GM19397 (cell line): ENCODE results near the gene TSC22D4.
"Not testable (repeated sequence)": the region's sequence is repeated elsewhere in the genome, so short reads cannot be mapped to it uniquely, and the experiment has no call there.

Experiments
- ATAC-seq: cut with Tn5 transposase; IDR thresholded peaks from one replicate; pipeline ENCODE4 v1.9.1; 2021; ENCODE audit warnings: mild to moderate bottlenecking, moderate library complexity; ENCODE audit not compliant: unreplicated experiment

Gene TSC22D4

GRCh38 chr7:100478958-100479660 lies at the start of gene TSC22D4:
Gene TSC22D4, minus strand, starts transcription at chr7:100479214. Its CDS starts 1,176 bp downstream, at chr7:100478038.
- peak; percentile 60 for ATAC-seq

- not testable (repeated sequence) for ATAC-seq
Observed at GRCh38 chr7:100528108-100528866, 49.3 kb upstream of the TSC22D4 start.

- not testable (repeated sequence) for ATAC-seq
Observed at GRCh38 chr7:100523192-100523591, 44.2 kb upstream of the TSC22D4 start.

GRCh38 chr7:100521909-100522593 lies 43.0 kb upstream of the TSC22D4 start:
- ATAC-seq: not testable (repeated sequence)

- no peak for ATAC-seq
Observed at GRCh38 chr7:100521076-100521475, 42.1 kb upstream of the TSC22D4 start.

- ATAC-seq: no peak
Observed at GRCh38 chr7:100520138-100520537, 41.1 kb upstream of the TSC22D4 start.

GRCh38 chr7:100519580-100519979 lies 40.6 kb upstream of the TSC22D4 start:
- ATAC-seq: no peak

GRCh38 chr7:100517305-100517704 lies 38.3 kb upstream of the TSC22D4 start:
- no peak for ATAC-seq

GRCh38 chr7:100516135-100516812 lies 37.3 kb upstream of the TSC22D4 start:
- no peak for ATAC-seq

- no peak for ATAC-seq
Observed at GRCh38 chr7:100515072-100515532, 36.1 kb upstream of the TSC22D4 start.

GRCh38 chr7:100513212-100513810 lies 34.3 kb upstream of the TSC22D4 start:
- no peak for ATAC-seq

- ATAC-seq: no peak
Observed at GRCh38 chr7:100510437-100511239, 31.6 kb upstream of the TSC22D4 start.

GRCh38 chr7:100509231-100509630 lies 30.2 kb upstream of the TSC22D4 start:
- no peak for ATAC-seq

- no peak for ATAC-seq
Observed at GRCh38 chr7:100506356-100506923, 27.4 kb upstream of the TSC22D4 start.

- ATAC-seq: no peak
Observed at GRCh38 chr7:100504887-100505611, 26.0 kb upstream of the TSC22D4 start.

GRCh38 chr7:100504031-100504430 lies 25.0 kb upstream of the TSC22D4 start:
- ATAC-seq: not testable (repeated sequence)

- ATAC-seq: not testable (repeated sequence)
Observed at GRCh38 chr7:100500743-100501142, 21.7 kb upstream of the TSC22D4 start.

GRCh38 chr7:100496509-100496908 lies 17.5 kb upstream of the TSC22D4 start:
- no peak for ATAC-seq
